IMR-90 (cell line): ENCODE measurements around the gene ZNF776. TPM values are rescaled to one million over a fixed set of nuclear protein-coding genes. Genes with fewer than 3 reads are reported as not detected.

Source experiments
- ATAC-seq: fragments of 200-7000 bp; cut with Tn5 transposase; 2 replicates; pipeline ENCODE4 v1.9.1; 2020; ENCODE audit warnings: low read depth, mild to moderate bottlenecking, moderate library complexity
- BruUV-seq: library from RNA; stranded (reverse); fragments of 400-500 nt; replicated peaks from 2 replicates; lab custom pipeline; 2021; lab: Mats Ljungman, UMichigan
- CTCF ChIA-PET: fragments of 300-600 bp; formaldehyde crosslinking; extraction: SDS; loops from one replicate; lab custom pipeline; 2021; ENCODE audit warnings: antibody characterized with exemption; lab: Yijun Ruan, JAX
- POLR2A ChIA-PET: fragments of 300-600 bp; sonication (Branson Sonifier 250); formaldehyde crosslinking; loops from one replicate; lab custom pipeline; 2022; ENCODE audit warnings: antibody characterized with exemption; ENCODE audit not compliant: unreplicated experiment; lab: Charles Lee
- DNase-seq: peaks from one replicate; pipeline ENCODE4 v3.0.0; 2013
- H2AFZ ChIP-seq: replicated peaks from 2 replicates; pipeline ENCODE3; 2013; ENCODE audit warnings: low read length, mild to moderate bottlenecking; ENCODE audit not compliant: poor library complexity
- H2AK5ac ChIP-seq: 2 replicates; pipeline ENCODE4 v1.6.1; 2013; ENCODE audit warnings: low read depth, low read length, inconsistent platforms
- H2AK9ac ChIP-seq: replicated peaks from 2 replicates; pipeline ENCODE3; 2013; ENCODE audit warnings: mild to moderate bottlenecking, low read depth, low read length, moderate library complexity; ENCODE audit not compliant: poor library complexity
- H2BK120ac ChIP-seq: 2 replicates; pipeline ENCODE4 v1.6.1; 2013; ENCODE audit warnings: low read depth, low read length, inconsistent platforms
- H2BK15ac ChIP-seq: 3 replicates; pipeline ENCODE4 v1.6.1; 2013; ENCODE audit warnings: low read depth, low read length, inconsistent platforms
- H2BK20ac ChIP-seq: 2 replicates; pipeline ENCODE4 v1.6.1; 2013; ENCODE audit warnings: low read depth, mild to moderate bottlenecking, inconsistent platforms, low read length, moderate library complexity
- H2BK5ac ChIP-seq: 2 replicates; pipeline ENCODE4 v1.6.1; 2013; ENCODE audit warnings: mild to moderate bottlenecking, low read depth, low read length, inconsistent platforms; ENCODE audit not compliant: poor library complexity, severe bottlenecking
- H3K14ac ChIP-seq: replicated peaks from 2 replicates; pipeline ENCODE4 v1.6.1; 2013; ENCODE audit warnings: low read depth, low read length, inconsistent platforms
- H3K18ac ChIP-seq: 2 replicates; pipeline ENCODE4 v1.6.1; 2013; ENCODE audit warnings: low read depth, low read length, control low read depth
- H3K23ac ChIP-seq: 2 replicates; pipeline ENCODE4 v1.6.1; 2013; ENCODE audit warnings: low read depth, low read length, inconsistent platforms
- H3K27ac ChIP-seq: 2 replicates; pipeline ENCODE4 v1.5.1; 2013; ENCODE audit warnings: mild to moderate bottlenecking, control low read depth, low read length; ENCODE audit not compliant: insufficient read depth
- H3K27me3 ChIP-seq: 2 replicates; pipeline ENCODE4 v1.6.1; 2013; ENCODE audit warnings: low read length; ENCODE audit not compliant: control insufficient read depth, insufficient read depth
- H3K36me3 ChIP-seq: 2 replicates; pipeline ENCODE4 v1.6.1; 2013; ENCODE audit warnings: low read length, mixed read lengths; ENCODE audit not compliant: control insufficient read depth, insufficient read depth
- H3K4ac ChIP-seq: 2 replicates; pipeline ENCODE4 v1.6.1; 2013; ENCODE audit warnings: low read depth, low read length, inconsistent platforms
- H3K4me1 ChIP-seq: 2 replicates; pipeline ENCODE4 v1.6.1; 2013; ENCODE audit warnings: low read length, mixed read lengths; ENCODE audit not compliant: control insufficient read depth, insufficient read depth
- H3K4me2 ChIP-seq: 2 replicates; pipeline ENCODE4 v1.6.1; 2013; ENCODE audit warnings: low read depth, mild to moderate bottlenecking, control low read depth, low read length, moderate library complexity
- H3K4me3 ChIP-seq: 2 replicates; pipeline ENCODE4 v1.5.1; 2013; ENCODE audit warnings: low read depth, mild to moderate bottlenecking, control low read depth, low read length, moderate library complexity; ENCODE audit not compliant: insufficient read depth
- H3K56ac ChIP-seq: 2 replicates; pipeline ENCODE4 v1.6.1; 2013; ENCODE audit warnings: low read length, inconsistent platforms; ENCODE audit not compliant: insufficient read depth; ENCODE audit errors: extremely low read depth
- H3K79me1 ChIP-seq, 2 experiments: 2 replicates each; pipeline ENCODE4 v1.6.1; 2013; ENCODE audit warnings: low read length in 2 of 2, inconsistent platforms in 1 of 2, low read depth in 1 of 2
- H3K9ac ChIP-seq: 2 replicates; pipeline ENCODE4 v1.6.1; 2013; ENCODE audit warnings: low read depth, low read length, control low read depth
- H3K9me1 ChIP-seq: 2 replicates; pipeline ENCODE4 v1.6.1; 2013; ENCODE audit warnings: low read length, inconsistent platforms; ENCODE audit not compliant: insufficient read depth
- H3K9me3 ChIP-seq: 2 replicates; pipeline ENCODE4 v1.6.1; 2013; ENCODE audit warnings: low read length; ENCODE audit not compliant: control insufficient read depth, insufficient read depth
- H4K20me1 ChIP-seq: 2 replicates; pipeline ENCODE4 v1.6.1; 2013; ENCODE audit warnings: low read length, inconsistent platforms; ENCODE audit not compliant: insufficient read depth
- H4K5ac ChIP-seq: 2 replicates; pipeline ENCODE4 v1.6.1; 2013; ENCODE audit warnings: mild to moderate bottlenecking, low read depth, low read length, control low read depth
- H4K8ac ChIP-seq, 2 experiments: 2 replicates each; pipeline ENCODE4 v1.6.1; 2013; ENCODE audit warnings: low read depth in 2 of 2, low read length in 2 of 2, control low read depth in 1 of 2, inconsistent platforms in 1 of 2
- H4K91ac ChIP-seq: 2 replicates; pipeline ENCODE4 v1.6.1; 2013; ENCODE audit warnings: low read depth, low read length, inconsistent platforms; ENCODE audit not compliant: insufficient read depth
- CEBPB ChIP-seq: IDR thresholded peaks from 2 replicates; pipeline ENCODE4 v1.6.1; 2012; ENCODE audit warnings: low read depth, low read length, improper control_type of control experiment
- FOS ChIP-seq: fragments of 150-350 bp; IDR thresholded peaks from 2 replicates; pipeline ENCODE4 v1.6.1; 2016; ENCODE audit warnings: low read depth, low read length
- NFE2L2 ChIP-seq: fragments of 150-350 bp; IDR thresholded peaks from 2 replicates; pipeline ENCODE4 v1.6.1; 2016; ENCODE audit warnings: low read depth, mild to moderate bottlenecking, low read length
- RAD21 ChIP-seq: IDR thresholded peaks from 2 replicates; pipeline ENCODE4 v1.6.1; 2012; ENCODE audit warnings: low read length, improper control_type of control experiment
- RCOR1 ChIP-seq: IDR thresholded peaks from 2 replicates; pipeline ENCODE4 v1.6.1; 2012; ENCODE audit warnings: mild to moderate bottlenecking, low read length, improper control_type of control experiment; ENCODE audit not compliant: insufficient replicate concordance
- RFX5 ChIP-seq: IDR thresholded peaks from 2 replicates; pipeline ENCODE4 v1.8.0; 2012; ENCODE audit warnings: low read depth, mild to moderate bottlenecking, low read length, moderate library complexity
- SMC3 ChIP-seq: fragments of 150-350 bp; IDR thresholded peaks from 2 replicates; pipeline ENCODE4 v1.6.1; 2016; ENCODE audit warnings: low read depth, mild to moderate bottlenecking, antibody characterized with exemption, low read length, moderate library complexity
- WGBS, 2 experiments: methylation state at CpG; one replicate each; pipeline versions ENCODE4 v1.1.5 to v1.1.7; 2013; ENCODE audit warnings: missing lambda C conversion rate in 2 of 2; ENCODE audit not compliant: insufficient read length in 1 of 2; ENCODE audit errors: extremely low coverage in 2 of 2; 5-methylcytosine and 5-hydroxymethylcytosine counted together
- dilution Hi-C: fragments of 300-500 bp; cut with HindIII; formaldehyde crosslinking; loops from one replicate; pipeline ENCODE4 v1.14.3; 2018; ENCODE audit warnings: low sequenced_read_pairs; ENCODE audit not compliant: unreplicated experiment
- in situ Hi-C: fragments of 300-500 bp; cut with MboI; formaldehyde crosslinking; loops from 3 replicates; pipeline ENCODE4 v1.14.3; 2019; ENCODE audit warnings: low sequenced_read_pairs, inconsistent platforms, mixed read lengths
- intact Hi-C: fragments of 100-400 bp; cut with micrococcal nuclease; formaldehyde crosslinking; loops from 2 replicates; pipeline ENCODE4 v1.10.0; 2022
- polyA plus RNA-seq, 3 experiments: library from polyadenylated mRNA; depleted of rRNA; stranded (reverse); fragments of >200 nt; gene quantifications; 2 replicates each; pipeline ENCODE4 v1.2.3, GENCODE V29; 2012; ENCODE audit warnings: low replicate concordance in 1 of 3
- total RNA-seq: library from RNA; depleted of rRNA; stranded (reverse); fragments of >200 nt; gene quantifications from 2 replicates; pipeline ENCODE4 v1.2.3, GENCODE V29; 2012
- TF ChIP-seq, protein P1 (sequence below): fragments of 150-350 bp; IDR thresholded peaks from 2 replicates; pipeline ENCODE4 v1.6.1; 2017; ENCODE audit warnings: mild to moderate bottlenecking, antibody characterized with exemption, low read length, low read depth

The ZNF776 gene
- total and polyA plus RNA-seq, 2 of the 4 experiments (the other 2 are of a cell fraction) = 4.3 to 14.3 TPM

DNA sequence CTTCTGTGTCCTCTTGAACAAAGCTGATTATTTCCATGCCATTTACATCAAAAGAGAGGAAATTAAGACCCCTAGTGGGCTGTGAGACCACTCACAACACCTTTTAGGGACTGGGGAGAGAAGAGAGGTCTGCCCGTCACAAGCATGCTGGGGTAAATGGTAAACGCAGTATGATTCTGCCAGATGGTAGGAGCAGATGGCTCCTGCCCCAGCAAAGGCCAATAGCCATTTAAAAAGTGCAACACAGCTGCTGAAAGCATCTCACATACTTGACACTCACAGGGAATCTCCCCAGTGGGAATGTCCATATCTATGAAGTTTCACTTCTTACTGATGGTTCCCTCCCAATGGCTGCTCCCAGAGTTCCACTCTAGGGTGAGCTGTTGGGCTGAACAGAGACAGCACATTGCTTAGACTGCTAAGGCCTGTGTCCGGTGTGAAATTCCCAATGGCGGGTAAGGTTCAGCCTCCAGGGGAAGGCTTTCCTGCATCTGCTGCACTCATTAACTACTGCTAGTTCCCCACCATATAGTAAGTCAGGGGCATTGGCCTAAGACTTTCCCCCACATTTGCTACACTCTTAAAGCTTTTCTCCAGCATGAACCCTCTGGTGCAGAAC, 26.6 kb upstream of the ZNF776 start:
- no peak overlapping the region for H2BK15ac ChIP-seq
- H3K4me2 ChIP-seq = no peak overlapping the region
- CTCF ChIA-PET = no interaction called here
- H3K79me1 ChIP-seq = peaks cover 0 to 15% of the 10 kb centered on the region in 2 experiments; a peak in 2 of 4 replicates
- no peak overlapping the region for H4K5ac ChIP-seq
- no peak overlapping the region for H3K4me3 ChIP-seq
- in situ Hi-C loops = no loop called here
- H2BK120ac ChIP-seq = no peak overlapping the region
- ATAC-seq (no peak), DNase-seq (no peak)
- WGBS, 2 experiments = no CpG with 5 or more reads among the region's 4 CpGs
- intact Hi-C loops = no loop called here
- no peak overlapping the region for H3K18ac ChIP-seq
- H3K9me1 ChIP-seq = no peaks in the 10 kb centered on the region
- no peak overlapping the region for H3K27ac ChIP-seq
- no peaks in the 10 kb centered on the region for H3K4me1 ChIP-seq
- peaks cover 41% of the 10 kb centered on the region for H3K36me3 ChIP-seq
- no peak overlapping the region for H3K14ac ChIP-seq
- H4K8ac ChIP-seq = no peak overlapping the region
- peaks cover 56% of the 10 kb centered on the region for H3K9me3 ChIP-seq
- H2BK5ac ChIP-seq = no peak overlapping the region
- no peak overlapping the region for H3K23ac ChIP-seq
- dilution Hi-C loops = no loop called here
- POLR2A ChIA-PET = no interaction called here
- H3K4ac ChIP-seq = no peak overlapping the region
- no peak overlapping the region for H4K91ac ChIP-seq
- H3K9ac ChIP-seq = no peak overlapping the region
- H2AK5ac ChIP-seq = no peak overlapping the region
- H3K56ac ChIP-seq = no peak overlapping the region
- TF ChIP-seq SMC3 = no peak
- TF ChIP-seq, protein P1, sequence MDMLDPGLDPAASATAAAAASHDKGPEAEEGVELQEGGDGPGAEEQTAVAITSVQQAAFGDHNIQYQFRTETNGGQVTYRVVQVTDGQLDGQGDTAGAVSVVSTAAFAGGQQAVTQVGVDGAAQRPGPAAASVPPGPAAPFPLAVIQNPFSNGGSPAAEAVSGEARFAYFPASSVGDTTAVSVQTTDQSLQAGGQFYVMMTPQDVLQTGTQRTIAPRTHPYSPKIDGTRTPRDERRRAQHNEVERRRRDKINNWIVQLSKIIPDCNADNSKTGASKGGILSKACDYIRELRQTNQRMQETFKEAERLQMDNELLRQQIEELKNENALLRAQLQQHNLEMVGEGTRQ = no peak
- no peak for TF ChIP-seq NFE2L2
- TF ChIP-seq RFX5 = no peak
- TF ChIP-seq CEBPB = no peak
- TF ChIP-seq FOS = no peak
- no peak for TF ChIP-seq RAD21
- no peak for TF ChIP-seq RCOR1
- BruUV-seq = no TSS peak
- no peak overlapping the region for H2BK20ac ChIP-seq
- no peaks in the 10 kb centered on the region for H3K27me3 ChIP-seq
- H2AK9ac ChIP-seq = no peak overlapping the region
- no peaks in the 10 kb centered on the region for H4K20me1 ChIP-seq
- no peak overlapping the region for H2AFZ ChIP-seq
